HepG2 (cell line): ENCODE data around the gene JMJD8. TPM values are rescaled to one million over a fixed set of nuclear protein-coding genes. Genes with fewer than 3 reads are reported as not detected.
A peak's percentile ranks its signal among the peaks of the same experiment; 100 is the strongest.

Experiments
- ARID2 ChIP-seq: sonication (generic); formaldehyde crosslinking; IDR thresholded peaks from 2 replicates; pipeline ENCODE4 v1.8.1; 2022; ENCODE audit warnings: mild to moderate bottlenecking, missing genetic modification reagents, borderline replicate concordance
- CCDC6 ChIP-seq: sonication (generic); formaldehyde crosslinking; IDR thresholded peaks from 2 replicates; pipeline ENCODE4 v1.8.1; 2022; ENCODE audit warnings: mild to moderate bottlenecking, missing genetic modification reagents, moderate library complexity
- CREB3 ChIP-seq: sonication (generic); formaldehyde crosslinking; IDR thresholded peaks from 2 replicates; pipeline ENCODE4 v1.5.0; 2020; ENCODE audit warnings: missing genetic modification reagents
- HNF1A ChIP-seq, 2 experiments: sonication (generic) in 1 of 2; formaldehyde crosslinking in 1 of 2; IDR thresholded peaks; 2 replicates each; pipeline versions ENCODE4 v1.4.0 to v1.6.1; 2016 to 2020; ENCODE audit warnings: borderline replicate concordance in 1 of 2, low read depth in 1 of 2, mild to moderate bottlenecking in 1 of 2, missing genetic modification reagents in 1 of 2
- IKZF1 ChIP-seq: fragments of 450-650 bp; IDR thresholded peaks from 2 replicates; pipeline ENCODE4 v1.7.1; 2016
- JUN ChIP-seq: sonication (generic); formaldehyde crosslinking; IDR thresholded peaks from 2 replicates; pipeline ENCODE4 v1.4.0; 2020; ENCODE audit warnings: mild to moderate bottlenecking, missing genetic modification reagents
- LRRFIP1 ChIP-seq: sonication (generic); formaldehyde crosslinking; conservative IDR thresholded peaks from 2 replicates; pipeline ENCODE4 v1.4.0; 2020; ENCODE audit warnings: missing genetic modification reagents
- MAFF ChIP-seq: IDR thresholded peaks from 2 replicates; pipeline ENCODE4 v1.6.1; 2011; ENCODE audit warnings: low read depth, low read length, improper control_type of control experiment
- MAZ ChIP-seq, 2 experiments: sonication (generic) in 1 of 2; formaldehyde crosslinking in 1 of 2; IDR thresholded peaks; 2 replicates each; pipeline versions ENCODE4 v1.5.0 to v1.6.1; 2012 to 2020; ENCODE audit warnings: low read depth in 2 of 2, mild to moderate bottlenecking in 2 of 2, borderline replicate concordance in 1 of 2, improper control_type of control experiment in 1 of 2, low read length in 1 of 2, missing genetic modification reagents in 1 of 2, moderate library complexity in 1 of 2
- MTA3 ChIP-seq: sonication (generic); formaldehyde crosslinking; IDR thresholded peaks from 2 replicates; pipeline ENCODE4 v1.4.0; 2020; ENCODE audit warnings: missing genetic modification reagents
- MXD1 ChIP-seq: sonication (generic); formaldehyde crosslinking; IDR thresholded peaks from 2 replicates; pipeline ENCODE4 v1.4.0; 2020; ENCODE audit warnings: mild to moderate bottlenecking, missing genetic modification reagents
- SIN3A ChIP-seq: IDR thresholded peaks from 2 replicates; pipeline ENCODE4 v1.6.1; 2011; ENCODE audit warnings: low read depth, mild to moderate bottlenecking, control low read depth, low read length, borderline replicate concordance
- SRSF1 ChIP-seq: fragments of 200-400 bp; formaldehyde crosslinking; optimal IDR thresholded peaks from 2 replicates; pipeline ENCODE3; 2017; ENCODE audit warnings: mild to moderate bottlenecking, low read depth, low read length, moderate library complexity
- TRAFD1 ChIP-seq: sonication (generic); formaldehyde crosslinking; IDR thresholded peaks from 2 replicates; pipeline ENCODE4 v1.5.1; 2020; ENCODE audit warnings: missing genetic modification reagents, mild to moderate bottlenecking, borderline replicate concordance
- ZKSCAN8 ChIP-seq: IDR thresholded peaks from 2 replicates; pipeline ENCODE4 v1.6.1; 2016; ENCODE audit warnings: borderline replicate concordance, missing genetic modification reagents, missing compliant biosample characterization
- ZNF235 ChIP-seq: sonication (generic); formaldehyde crosslinking; IDR thresholded peaks from 2 replicates; pipeline ENCODE4 v1.8.1; 2023; ENCODE audit warnings: mild to moderate bottlenecking, missing genetic modification reagents, borderline replicate concordance
- ZNF510 ChIP-seq: sonication (generic); formaldehyde crosslinking; IDR thresholded peaks from 2 replicates; pipeline ENCODE4 v1.4.0; 2020; ENCODE audit warnings: low read depth, mild to moderate bottlenecking, missing genetic modification reagents
- ZNF772 ChIP-seq: sonication (generic); formaldehyde crosslinking; IDR thresholded peaks from 2 replicates; pipeline ENCODE4 v1.5.0; 2020; ENCODE audit warnings: mild to moderate bottlenecking, missing genetic modification reagents
- polyA plus RNA-seq, 8 experiments: library from polyadenylated mRNA; depleted of rRNA in 3 of 8; stranded (reverse) in 7 of 8; unstranded in 1 of 8; fragments of >200 nt; fragmentation: Illumina TruSeq in 4 of 8; extraction: Trizol in 4 of 8; gene quantifications; 2 replicates each; pipeline versions ENCODE4 v1.2.1 to v1.2.3, GENCODE V29; 2011 to 2016; ENCODE audit warnings: low read depth in 4 of 8, missing spikeins in 1 of 8, mixed read lengths in 1 of 8; ENCODE audit not compliant: insufficient read depth in 1 of 8
- total RNA-seq, 5 experiments: library from RNA; depleted of rRNA; stranded (reverse); fragments of >200 nt; fragmentation: Illumina TruSeq; extraction: Trizol; gene quantifications; 2 replicates each; pipeline ENCODE4 v1.2.3, GENCODE V29; 2016; ENCODE audit warnings: low read depth in 1 of 5

The JMJD8 gene
- total and polyA plus RNA-seq, 2 of the 13 experiments (the other 11 are each of a cell fraction or from before 2014, with no cell fraction given), result 2.6 to 11.8 TPM

GRCh38 chr16:720990-721764 is 37.0 kb upstream of the JMJD8 start, which contains the start of gene ANTKMT (continued):
- peak; percentile 81 for TF ChIP-seq MXD1 (CRISPR knock-in tag)
- TF ChIP-seq MAFF, result no peak
- TF ChIP-seq MAZ (IDR thresholded peaks at IDR 0.05; ENCODE audit: borderline replicate concordance, low read depth, low read length), result no peak
- TF ChIP-seq MAZ (CRISPR knock-in tag; IDR thresholded peaks at IDR 0.05; ENCODE audit: low read depth), result peak; percentile 97
- no peak for TF ChIP-seq ZKSCAN8 (CRISPR knock-in tag)
- no peak for TF ChIP-seq ZNF235
- TF ChIP-seq ARID2 (CRISPR knock-in tag), result no peak
- no peak for TF ChIP-seq TRAFD1 (CRISPR knock-in tag)
- peak; percentile 76; the same call in 1 of the 2 replicates for TF ChIP-seq SIN3A
- peak; percentile 82 for TF ChIP-seq CCDC6 (CRISPR knock-in tag)
- peak; percentile 56 for TF ChIP-seq ZNF772 (CRISPR knock-in tag)
- TF ChIP-seq SRSF1, result no peak
- no peak for TF ChIP-seq MTA3 (CRISPR knock-in tag)
- TF ChIP-seq LRRFIP1 (CRISPR knock-in tag), result no peak
- no peak for TF ChIP-seq HNF1A (IDR thresholded peaks at IDR 0.05; ENCODE audit: low read depth)
- peak; percentile 38; the same call in 1 of the 2 replicates for TF ChIP-seq HNF1A (CRISPR knock-in tag; IDR thresholded peaks at IDR 0.05; ENCODE audit: borderline replicate concordance)
- TF ChIP-seq IKZF1, result no peak
- TF ChIP-seq ZNF510 (CRISPR knock-in tag), result peak; percentile 26; the same call in 1 of the 2 replicates
- TF ChIP-seq JUN, result peak; percentile 33; the same call in 1 of the 2 replicates
- peak; percentile 51; the same call in 1 of the 2 replicates for TF ChIP-seq CREB3 (CRISPR knock-in tag)
